AG20443 (cell line): ENCODE results near the gene ATF5.

Experiments
- DNase-seq: peaks from one replicate; pipeline ENCODE4 v3.0.0; 2012; ENCODE audit warnings: low spot score, mixed read lengths

ATF5 gene

DNA sequence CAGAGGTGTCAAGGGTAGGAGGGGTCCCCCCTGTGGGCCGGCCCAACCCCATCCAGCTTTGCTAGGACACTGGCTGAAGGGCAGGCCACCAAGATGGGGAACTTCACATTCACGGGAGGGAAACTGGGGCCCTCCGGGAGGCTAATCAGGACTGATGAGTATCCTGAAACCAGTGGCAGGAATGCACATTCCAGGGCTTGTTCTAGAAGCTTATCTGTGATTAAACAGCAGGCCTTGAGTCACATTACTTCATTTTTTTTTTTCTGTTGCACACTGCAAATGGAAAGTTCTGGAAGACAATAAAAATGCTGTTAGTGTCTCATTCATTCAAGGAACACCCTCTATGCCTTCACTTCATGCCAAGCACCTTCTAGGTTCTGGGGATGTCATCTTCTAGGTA is 47.5 kb downstream of the ATF5 start:
- DNase-seq, result no peak

DNA sequence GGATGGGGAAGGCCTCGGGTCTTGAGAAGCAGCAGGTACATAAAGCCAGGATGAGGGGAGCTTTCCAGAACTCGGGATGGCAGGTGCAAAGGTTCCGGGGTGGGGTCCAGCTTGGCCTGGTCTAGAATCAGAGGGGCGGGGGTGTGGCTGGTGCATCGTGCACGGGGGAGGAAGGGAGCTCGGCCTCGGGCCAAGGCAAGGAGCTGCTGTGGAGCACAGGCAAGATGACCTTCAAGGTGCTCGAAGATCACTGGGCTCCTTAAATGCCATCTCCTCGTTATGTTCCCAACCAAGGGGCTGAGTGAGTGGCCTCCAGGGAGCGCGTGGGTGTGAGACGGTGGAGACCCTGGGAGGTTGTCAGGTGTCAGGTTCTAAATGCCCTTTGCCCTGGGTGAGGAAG is 48.1 kb downstream of the ATF5 start:
- DNase-seq, result no peak

- DNase-seq, result no peak
Measured at GRCh38 chr19:49977881-49978280, 48.9 kb downstream of the ATF5 start.

GRCh38 chr19:49978324-49978723 is 49.3 kb downstream of the ATF5 start:
- DNase-seq, result no peak

DNA sequence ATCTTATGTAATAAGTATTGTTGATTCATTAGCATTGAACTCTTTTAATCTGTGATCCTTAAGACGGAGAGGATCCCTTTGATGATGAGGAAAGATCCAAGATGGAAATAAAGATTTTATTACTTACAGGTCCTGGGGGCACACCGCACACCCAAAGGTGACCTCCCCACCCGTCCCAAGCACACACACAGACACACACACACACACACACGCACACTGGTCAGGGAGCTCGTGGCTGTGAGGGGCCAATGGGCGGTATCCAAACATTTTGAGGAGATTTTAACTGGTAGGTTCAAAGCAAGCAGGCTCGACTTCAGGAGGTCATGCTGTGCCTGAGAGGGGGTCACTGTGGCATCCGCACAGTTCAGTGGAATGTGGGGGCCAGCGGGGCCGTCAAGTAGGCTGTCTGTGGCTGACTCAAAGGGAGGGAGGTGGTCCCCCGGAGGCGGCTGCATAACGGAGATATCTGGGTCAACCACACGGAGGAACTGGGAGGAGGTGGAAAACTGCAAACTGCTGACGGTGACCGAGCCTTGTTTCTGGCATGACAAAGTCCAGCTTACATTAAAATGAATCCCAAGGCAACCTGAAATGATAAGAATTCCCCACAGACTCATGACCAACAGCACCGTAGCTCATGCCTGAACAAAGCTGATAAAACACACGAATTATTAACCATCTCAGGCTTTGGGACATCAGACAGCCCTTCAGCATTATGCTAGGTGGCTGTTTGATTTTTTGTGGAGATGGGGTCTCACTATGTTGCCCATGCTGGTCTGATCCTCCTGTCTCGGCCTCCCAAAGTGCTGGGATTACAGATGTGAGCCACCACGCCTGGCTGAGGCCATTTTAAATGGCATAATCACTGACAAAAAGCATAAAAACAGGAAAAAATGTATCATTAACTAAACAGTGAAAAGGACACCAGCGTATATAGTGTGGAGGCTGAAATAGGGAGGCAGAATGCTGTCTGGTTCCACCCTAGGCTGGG is 52.9 kb downstream of the ATF5 start:
- no peak for DNase-seq
